Ovary (tissue), 9 donors: ENCODE data around the gene ANKRD44. TPM values are rescaled to one million over a fixed set of nuclear protein-coding genes. Genes with fewer than 3 reads are reported as not detected.

Experiments used
- DNase-seq, 5 donors: peaks; one replicate each; pipeline ENCODE4 v3.0.0-alpha.2; 2019 to 2020
- H3K27ac ChIP-seq, 2 donors: fragments of 200-600 bp; one replicate each; pipeline versions ENCODE4 v1.5.1 to v1.8.0; 2019 to 2022
- H3K27me3 ChIP-seq: fragments of 200-600 bp; one replicate; pipeline ENCODE4 v1.8.0; 2022
- H3K36me3 ChIP-seq: fragments of 200-600 bp; sonication (generic); one replicate; pipeline ENCODE4 v1.5.1; 2019
- H3K4me1 ChIP-seq: one replicate; pipeline ENCODE4 v1.8.1; 2013; ENCODE audit warnings: mild to moderate bottlenecking, moderate library complexity; ENCODE audit not compliant: insufficient read depth
- H3K4me3 ChIP-seq: fragments of 200-600 bp; sonication (generic); one replicate; pipeline ENCODE4 v1.5.1; 2017
- H3K9me3 ChIP-seq, 2 donors: fragments of 200-600 bp in 1 of 2; sonication (generic) in 1 of 2; one replicate each; pipeline versions ENCODE4 v1.5.1 to v1.8.1; 2013 to 2019; ENCODE audit warnings: mild to moderate bottlenecking in 1 of 2, moderate library complexity in 1 of 2
- CTCF ChIP-seq, 3 donors: fragments of 450-650 bp in 2 of 3; fragments of 200-600 bp in 1 of 3; IDR thresholded peaks; one replicate each; pipeline versions ENCODE4 v1.5.1 to v1.8.0; 2016 to 2022; ENCODE audit warnings: antibody characterized with exemption in 3 of 3, mild to moderate bottlenecking in 1 of 3
- EP300 ChIP-seq: sonication (generic); formaldehyde crosslinking; IDR thresholded peaks from one replicate; pipeline ENCODE4 v1.6.1; 2017; ENCODE audit warnings: antibody characterized with exemption
- POLR2A ChIP-seq: fragments of 450-650 bp; IDR thresholded peaks from one replicate; pipeline ENCODE4 v1.6.1; 2017; ENCODE audit warnings: antibody characterized with exemption, mild to moderate bottlenecking, moderate library complexity
- WGBS, 3 donors: extraction: QIAGEN DNeasy Blood & Tissue Kit in 1 of 3; methylation state at CpG; one replicate each; pipeline versions ENCODE4 v1.1.5 to v1.1.7; 2013 to 2017; 5-methylcytosine and 5-hydroxymethylcytosine counted together
- intact Hi-C, 4 donors: fragments of 100-400 bp; cut with DNase I; formaldehyde crosslinking; loops; one replicate each; pipeline versions ENCODE4 v1.11.0 to v1.15.1; 2022 to 2023
- polyA plus RNA-seq, 2 donors: library from polyadenylated mRNA; stranded (reverse); fragments of 200-250 nt in 1 of 2; fragments of 350-450 nt in 1 of 2; fragmentation: Illumina TruSeq in 1 of 2; extraction: RNeasy Lipid Tissue Mini Kit (QIAGEN cat#74804) in 1 of 2; gene quantifications; one replicate each; pipeline ENCODE4 v1.2.3, GENCODE V29; 2013 to 2014
- total RNA-seq, 7 donors: library from RNA; depleted of rRNA in 2 of 7; stranded (reverse); fragments of >200 nt in 2 of 7; fragmentation: NEBNext Ultra II Directional in 3 of 7; extraction: Animal tissue kit (Norgen Biotek cat#: 25700) in 3 of 7; gene quantifications; one replicate each; pipeline versions ENCODE4 v1.1.0 to v1.2.4, GENCODE V29; 2016 to 2023
- donor health status: DM: no; HTN: no; CAD: no; lungs with moderate emphysema.
- donor health status: DM: no; HTN: no; CAD: no.
- donor health status: Bipolar disorder and iron deficiency.
- donor health status: DM: yes; HTN: yes; CAD: no.
- donor health status: DM: no; HTN: no; CAD: no.
- donor health status: DM: yes; HTN: yes; CAD: no.

ANKRD44 gene
- total and polyA plus RNA-seq, 9 donors = 2.6 to 60.0 (median 11.1) TPM

- no peak overlapping the region for H3K4me3 ChIP-seq
- no peaks in the 10 kb centered on the region for H3K4me1 ChIP-seq
- intact Hi-C loops = no loop called here
- 97 to 99% (median 98%) methylated on average over 5 of the region's 5 CpGs for WGBS, 3 donors
- no peaks in the 10 kb centered on the region for H3K36me3 ChIP-seq
- no peak overlapping the region for H3K27ac ChIP-seq
- H3K9me3 ChIP-seq = no peaks in the 10 kb centered on the region
- no peak for DNase-seq
- no peak for TF ChIP-seq EP300
- no peak for TF ChIP-seq CTCF (IDR thresholded peaks at IDR 0.05)
- no peak for TF ChIP-seq POLR2A
- no peaks in the 10 kb centered on the region for H3K27me3 ChIP-seq
Measured at GRCh38 chr2:196984903-196985302, 325.7 kb downstream of the ANKRD44 start.

GRCh38 chr2:196983934-196984333 lies 326.6 kb downstream of the ANKRD44 start:
- no peaks in the 10 kb centered on the region for H3K36me3 ChIP-seq
- TF ChIP-seq CTCF (IDR thresholded peaks at IDR 0.05) = no peak
- TF ChIP-seq POLR2A = no peak
- no peak for TF ChIP-seq EP300
- no peaks in the 10 kb centered on the region for H3K27me3 ChIP-seq
- no peaks in the 10 kb centered on the region for H3K4me1 ChIP-seq
- intact Hi-C loops = no loop called here
- H3K4me3 ChIP-seq = no peak overlapping the region
- 80 to 86% (median 85%) methylated on average over 3 of the region's 3 CpGs for WGBS, 3 donors
- no peaks in the 10 kb centered on the region for H3K9me3 ChIP-seq
- no peak for DNase-seq
- H3K27ac ChIP-seq = no peak overlapping the region

- no peaks in the 10 kb centered on the region for H3K4me1 ChIP-seq
- no peak overlapping the region for H3K27ac ChIP-seq
- 46 to 54% (median 53%) methylated on average over 3 of the region's 3 CpGs for WGBS, 3 donors
- intact Hi-C loops = no loop called here
- TF ChIP-seq EP300 = no peak
- no peak overlapping the region for H3K4me3 ChIP-seq
- no peak for DNase-seq
- no peaks in the 10 kb centered on the region for H3K27me3 ChIP-seq
- H3K9me3 ChIP-seq = no peaks in the 10 kb centered on the region
- no peaks in the 10 kb centered on the region for H3K36me3 ChIP-seq
Measured at GRCh38 chr2:196980473-196980872, 330.1 kb downstream of the ANKRD44 start.

- H3K4me3 ChIP-seq = no peak overlapping the region
- no peak overlapping the region for H3K27ac ChIP-seq
- H3K9me3 ChIP-seq = no peaks in the 10 kb centered on the region
- TF ChIP-seq POLR2A (no peak), EP300 (no peak), CTCF (IDR thresholded peaks at IDR 0.05) (no peak)
- 63 to 75% (median 64%) methylated on average over 1 of the region's 1 CpG for WGBS, 3 donors
- intact Hi-C loops = no loop called here
- no peak for DNase-seq
- H3K36me3 ChIP-seq = no peaks in the 10 kb centered on the region
- no peaks in the 10 kb centered on the region for H3K27me3 ChIP-seq
- no peaks in the 10 kb centered on the region for H3K4me1 ChIP-seq
Measured at GRCh38 chr2:196980001-196980400, 330.6 kb downstream of the ANKRD44 start.

- intact Hi-C loops = no loop called here
- H3K9me3 ChIP-seq = no peaks in the 10 kb centered on the region
- WGBS, 3 donors = 68 to 79% (median 75%) methylated on average over 2 of the region's 2 CpGs
- no peak for DNase-seq
- no peaks in the 10 kb centered on the region for H3K4me1 ChIP-seq
- no peaks in the 10 kb centered on the region for H3K27me3 ChIP-seq
- TF ChIP-seq EP300 = no peak
- no peak overlapping the region for H3K27ac ChIP-seq
- H3K4me3 ChIP-seq = no peak overlapping the region
- no peaks in the 10 kb centered on the region for H3K36me3 ChIP-seq
Measured at GRCh38 chr2:196977507-196977906, 333.1 kb downstream of the ANKRD44 start.

GRCh38 chr2:196974970-196975369 lies 335.6 kb downstream of the ANKRD44 start:
- no peaks in the 10 kb centered on the region for H3K4me1 ChIP-seq
- WGBS, 3 donors = 71 to 81% (median 78%) methylated on average over 1 of the region's 1 CpG
- no peak for DNase-seq
- H3K9me3 ChIP-seq = no peaks in the 10 kb centered on the region
- no peaks in the 10 kb centered on the region for H3K36me3 ChIP-seq
- no peak for TF ChIP-seq EP300
- no peak for TF ChIP-seq POLR2A
- intact Hi-C loops = no loop called here
- H3K4me3 ChIP-seq = no peak overlapping the region
- H3K27me3 ChIP-seq = no peaks in the 10 kb centered on the region
- H3K27ac ChIP-seq = no peak overlapping the region
